NCI-H82 treated with DMSO at 0.1 percent for 48 hours (cell line): Measurements from ENCODE around the gene HSD17B3.
A peak's percentile ranks its signal among the peaks of the same experiment; 100 is the strongest.
"Not testable (repeated sequence)": the region's sequence is repeated elsewhere in the genome, so short reads cannot be mapped to it uniquely, and the experiment has no call there.

Experiments
- DNase-seq: peaks from one replicate; lab custom pipeline; 2025; ENCODE audit not compliant: unreplicated experiment; lab: John Stamatoyannopoulos, UW

Gene HSD17B3

DNA sequence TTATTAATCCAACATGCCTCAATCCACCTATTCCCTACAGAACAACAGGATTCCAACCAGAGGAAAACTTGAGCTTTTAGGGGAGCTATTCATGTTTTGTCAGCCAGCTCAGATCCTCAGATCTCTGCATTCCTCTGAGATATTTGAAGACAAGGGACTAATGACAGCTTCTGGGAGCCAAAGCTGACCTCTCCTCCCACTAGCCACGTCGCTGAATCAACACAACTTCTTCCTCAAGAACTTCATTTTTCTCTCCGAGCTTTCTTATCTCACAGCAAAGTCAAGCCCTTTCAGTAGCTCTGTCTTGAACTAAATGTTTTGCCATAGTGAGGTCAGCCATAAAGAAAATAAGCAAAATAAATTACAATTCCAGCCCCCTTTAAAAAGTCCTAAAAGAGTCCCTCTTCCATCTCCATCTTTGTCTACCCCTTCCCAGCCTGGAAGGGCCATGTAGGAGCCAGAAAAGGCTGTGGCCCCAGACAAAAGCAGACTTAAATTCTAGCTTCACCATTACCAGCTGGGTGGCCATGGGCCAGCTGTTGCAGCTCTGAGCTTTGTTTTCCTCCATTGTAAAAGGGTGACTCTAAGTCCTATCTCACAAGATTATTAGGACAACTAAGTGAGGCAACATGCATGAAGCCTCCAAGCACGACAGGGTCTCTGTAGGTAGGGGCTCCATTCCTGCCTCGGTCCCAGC, 65.0 kb downstream of the HSD17B3 start:
- no peak for DNase-seq

DNA sequence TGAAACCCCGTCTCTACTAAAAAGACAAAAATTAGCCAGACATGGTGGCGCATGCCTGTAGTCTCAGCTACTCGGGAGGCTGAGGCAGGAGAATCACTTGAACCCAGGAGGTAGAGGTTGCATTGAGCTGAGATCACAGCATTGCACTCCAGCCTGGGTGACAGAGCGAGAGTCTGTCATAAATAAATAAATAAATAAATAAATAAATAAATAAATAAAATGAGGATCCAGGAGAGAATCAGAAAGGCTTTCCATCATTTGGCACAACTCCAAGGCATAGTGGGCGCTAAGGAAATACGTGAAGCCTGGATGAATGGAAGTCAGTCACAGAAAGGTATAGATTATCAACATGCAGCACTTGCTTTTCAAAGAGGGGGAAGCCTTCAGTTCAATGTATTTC, 65.6 kb downstream of the HSD17B3 start:
- not testable (repeated sequence) for DNase-seq

DNA sequence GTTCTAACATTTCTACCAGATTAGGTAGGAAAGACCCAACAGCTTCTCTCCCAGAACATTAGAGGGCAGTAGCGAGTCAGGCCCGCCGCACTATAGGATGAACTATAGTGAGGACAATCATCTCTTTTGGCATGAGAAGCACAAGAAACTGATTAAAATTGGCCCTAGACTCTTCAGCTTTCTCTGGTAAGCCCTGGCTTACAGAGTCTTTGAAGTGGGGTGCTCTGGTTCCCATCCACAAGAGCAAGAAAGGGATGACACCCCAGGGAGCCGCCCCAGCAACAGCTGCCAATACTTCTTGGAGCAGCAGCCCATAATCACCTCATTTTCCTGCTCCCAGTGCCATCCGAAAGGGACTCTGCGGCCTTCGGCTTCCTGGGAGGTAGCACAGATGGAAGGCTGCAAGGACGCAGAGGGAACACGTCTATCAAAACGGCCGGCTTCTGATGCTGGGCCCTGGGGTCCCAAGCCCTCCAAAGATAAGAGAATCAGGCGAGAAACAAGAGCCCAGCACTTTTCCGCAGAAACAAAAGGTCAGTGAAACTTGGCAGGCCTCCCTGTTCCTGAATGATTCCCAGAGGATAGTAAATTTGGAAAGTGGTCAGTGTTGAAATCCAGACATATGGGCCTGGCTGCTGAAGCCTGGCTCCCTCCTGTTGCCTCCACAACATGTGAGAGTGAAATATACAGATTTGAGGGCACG, 69.3 kb downstream of the HSD17B3 start:
- DNase-seq: no peak

DNA sequence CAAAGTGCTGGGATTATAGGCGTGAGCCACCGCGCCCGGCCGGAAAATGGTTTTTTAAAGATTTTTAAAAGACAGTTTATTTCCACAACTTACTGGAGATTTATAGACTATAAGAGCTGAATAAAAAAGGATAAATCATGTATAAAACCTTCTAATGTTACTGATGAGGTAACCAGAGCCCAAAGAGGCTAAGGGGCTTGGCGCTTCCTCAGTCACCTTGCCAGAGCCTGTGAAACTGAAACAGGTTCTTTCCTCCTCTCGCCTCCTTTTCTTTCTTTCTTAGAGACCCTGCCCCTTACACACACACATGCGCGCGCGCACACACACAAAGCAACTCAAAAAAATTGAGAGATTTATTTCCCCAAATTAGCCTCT, 69.8 kb downstream of the HSD17B3 start:
- no peak for DNase-seq

DNA sequence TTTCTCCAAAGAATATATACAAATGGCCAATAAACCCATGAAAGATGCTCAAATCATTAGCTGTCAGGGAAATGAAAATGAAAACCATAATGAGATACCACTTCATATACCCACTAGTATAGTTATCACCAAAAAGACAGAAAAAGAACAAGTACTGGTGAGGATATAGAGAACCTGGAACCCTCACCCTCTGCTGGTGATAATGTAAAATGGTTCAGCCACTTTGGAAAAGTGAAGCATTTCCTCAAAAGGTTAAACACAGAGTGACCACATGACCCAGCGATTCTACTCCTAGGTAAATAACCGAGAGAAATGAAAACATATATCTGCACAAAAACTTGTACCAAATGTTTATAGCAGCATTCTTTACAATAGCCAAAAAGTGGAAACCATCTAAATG, 72.0 kb downstream of the HSD17B3 start:
- DNase-seq: no peak

DNA sequence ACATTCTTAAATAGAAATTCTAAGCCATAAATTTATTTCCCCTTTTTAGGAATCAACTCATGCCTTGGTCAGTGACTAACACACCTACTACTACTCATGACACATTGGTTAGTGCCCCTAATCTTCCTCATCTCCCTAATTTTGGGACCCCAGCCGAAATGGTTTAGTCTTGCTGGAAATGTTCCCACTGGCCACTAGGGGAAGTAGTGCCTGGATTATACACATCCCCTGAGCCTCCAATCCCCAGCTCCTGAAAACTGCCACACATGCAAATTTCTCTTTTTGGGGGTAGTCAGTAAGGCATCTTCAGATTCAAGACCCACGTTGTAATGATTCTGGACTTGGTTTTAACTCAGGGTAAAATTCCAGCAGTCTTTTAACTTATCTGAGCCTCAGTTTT, 79.8 kb downstream of the HSD17B3 start:
- no peak for DNase-seq

DNA sequence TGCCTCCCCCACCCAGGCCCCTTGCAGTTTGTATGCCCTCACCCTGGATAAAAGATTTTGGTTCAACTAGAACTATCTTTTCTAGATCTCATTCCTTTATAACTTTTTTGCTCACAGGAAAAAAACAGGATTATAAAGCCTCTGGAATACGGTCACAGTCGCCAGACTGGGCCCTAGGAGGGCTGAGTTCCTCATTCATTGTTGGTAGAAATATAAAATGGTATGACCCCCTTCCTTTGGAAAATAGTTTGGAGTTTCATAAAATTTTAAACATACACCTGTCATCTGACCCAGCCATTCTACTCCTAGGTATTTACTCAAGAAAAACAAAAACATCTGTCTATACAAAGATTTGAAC, 82.1 kb downstream of the HSD17B3 start:
- DNase-seq: no peak

DNA sequence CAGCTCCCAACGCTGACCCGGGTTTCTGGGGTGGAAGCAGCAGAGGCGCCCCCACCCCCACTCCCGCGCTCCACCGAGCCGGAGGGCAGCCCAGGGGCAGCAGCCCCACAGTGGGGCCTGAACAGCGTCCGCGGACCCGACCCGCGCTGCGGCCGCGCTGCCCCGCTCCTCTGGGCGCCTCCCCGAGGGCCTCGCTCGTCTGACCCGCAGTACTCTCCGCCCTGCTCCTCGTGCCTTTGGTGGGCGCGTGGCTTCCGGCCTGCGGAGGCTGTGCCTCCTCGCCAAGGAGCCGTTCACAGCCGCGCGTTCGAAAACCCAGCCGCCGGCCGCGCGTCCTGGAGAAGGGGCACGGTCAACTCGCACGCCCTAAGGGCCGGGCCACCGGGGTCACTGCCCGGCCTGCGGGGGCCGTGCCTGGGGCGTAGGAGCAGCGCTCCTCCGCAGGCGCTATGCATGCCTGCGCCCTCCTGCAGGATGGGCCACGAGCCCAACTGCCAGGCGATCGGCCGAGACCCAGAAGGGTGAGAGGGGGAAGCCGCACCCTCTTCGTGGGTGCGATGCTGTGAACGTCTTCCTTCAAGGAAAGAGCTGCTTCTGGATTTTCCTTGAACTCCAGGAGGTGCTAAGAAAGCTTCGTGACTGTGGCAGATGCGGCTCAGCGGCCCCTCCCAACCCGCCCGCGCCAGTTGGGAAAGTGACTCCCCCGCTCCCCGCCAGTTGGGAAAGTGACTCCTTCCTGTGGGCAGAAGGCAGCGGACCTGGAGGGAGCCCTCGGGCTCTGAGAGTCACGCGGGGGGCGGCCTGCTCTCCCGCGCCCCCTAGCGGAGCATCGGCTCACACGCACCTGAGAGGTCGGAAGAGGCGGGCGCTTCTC, 82.7 kb downstream of the HSD17B3 start:
- DNase-seq: no peak

DNA sequence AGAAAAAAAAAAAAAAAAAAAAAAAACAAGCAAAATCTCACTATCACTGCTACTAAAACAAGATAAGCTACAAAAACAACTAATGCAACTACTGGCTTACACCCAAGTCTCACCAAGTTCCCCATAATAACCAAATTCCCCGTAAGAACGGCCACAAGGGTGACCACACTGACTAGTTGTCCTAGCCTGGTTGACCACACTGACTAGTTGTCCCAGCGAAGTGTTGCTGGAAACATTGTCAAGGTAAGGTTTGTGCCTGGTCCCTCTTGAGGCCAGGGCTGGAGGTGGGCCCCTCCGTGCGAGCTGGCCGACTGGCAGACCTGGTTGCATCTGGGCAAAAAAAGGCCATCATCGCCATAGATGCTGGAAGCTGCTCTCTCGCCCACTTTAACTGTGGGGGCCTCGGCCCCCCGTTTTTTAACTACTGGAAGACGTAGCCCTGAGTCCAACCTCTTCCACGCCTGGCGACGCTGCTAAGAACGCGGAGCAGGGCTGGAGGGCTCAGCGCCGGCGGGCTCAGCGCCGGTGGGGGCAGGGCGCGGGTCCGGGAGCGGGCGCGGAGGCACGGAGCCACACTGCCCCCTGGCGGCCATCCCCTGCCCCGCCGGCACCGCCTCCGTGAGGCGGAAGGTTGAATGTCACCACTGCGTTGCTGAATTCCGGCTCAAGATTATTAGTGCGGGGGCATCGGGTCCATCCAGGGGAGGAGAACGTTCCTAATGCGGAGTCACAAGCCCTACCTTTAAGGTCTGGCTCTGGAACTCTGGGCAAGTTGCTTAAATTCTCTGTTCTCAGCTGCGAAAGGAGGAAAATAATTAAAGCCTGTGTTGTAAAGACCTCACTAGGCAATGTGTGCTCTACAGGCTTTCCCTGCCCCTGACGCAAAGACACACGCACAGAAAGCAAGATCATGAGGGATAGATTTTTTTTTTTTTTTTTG, 84.0 kb downstream of the HSD17B3 start:
- DNase-seq: peak; percentile 17

DNA sequence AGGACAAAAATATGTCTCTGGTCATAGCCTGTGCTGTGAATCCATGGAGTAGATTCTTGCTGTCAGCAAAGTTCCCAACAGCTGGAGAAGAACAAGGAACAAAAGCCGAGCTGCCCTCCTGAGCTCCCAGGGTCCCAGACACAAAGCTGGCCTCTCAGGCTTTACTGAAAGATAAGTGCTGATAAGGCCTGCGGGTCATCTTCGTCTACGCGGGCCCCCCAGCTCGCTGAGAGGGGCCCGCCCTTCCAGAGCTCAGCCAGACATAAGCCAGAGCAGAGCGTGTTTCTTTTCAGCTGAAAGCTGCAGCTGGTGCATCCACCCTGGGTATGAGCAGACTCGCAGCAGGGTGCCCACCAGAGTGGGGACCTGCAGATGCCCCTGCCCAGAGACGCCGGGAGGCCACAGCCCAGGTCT, 84.7 kb downstream of the HSD17B3 start:
- no peak for DNase-seq

DNA sequence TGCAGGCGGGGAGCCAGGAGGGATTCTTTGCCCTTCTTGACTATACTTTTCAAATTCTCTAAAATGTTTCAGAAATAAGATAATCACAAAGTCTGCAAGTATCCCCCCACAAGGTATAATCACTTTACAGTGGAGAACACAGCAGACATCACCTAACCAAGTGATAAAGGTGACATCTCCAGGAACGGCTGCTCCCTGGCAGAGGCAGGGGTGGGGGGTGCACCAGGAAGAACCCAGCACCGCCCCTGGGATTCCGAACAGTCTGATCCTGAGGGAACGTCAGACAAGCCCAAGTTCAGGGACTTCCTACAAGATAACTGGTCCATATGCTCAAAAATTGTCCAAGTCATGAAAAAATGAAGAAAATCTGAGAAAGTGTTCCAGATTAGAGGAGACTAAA, 85.4 kb downstream of the HSD17B3 start:
- no peak for DNase-seq

DNA sequence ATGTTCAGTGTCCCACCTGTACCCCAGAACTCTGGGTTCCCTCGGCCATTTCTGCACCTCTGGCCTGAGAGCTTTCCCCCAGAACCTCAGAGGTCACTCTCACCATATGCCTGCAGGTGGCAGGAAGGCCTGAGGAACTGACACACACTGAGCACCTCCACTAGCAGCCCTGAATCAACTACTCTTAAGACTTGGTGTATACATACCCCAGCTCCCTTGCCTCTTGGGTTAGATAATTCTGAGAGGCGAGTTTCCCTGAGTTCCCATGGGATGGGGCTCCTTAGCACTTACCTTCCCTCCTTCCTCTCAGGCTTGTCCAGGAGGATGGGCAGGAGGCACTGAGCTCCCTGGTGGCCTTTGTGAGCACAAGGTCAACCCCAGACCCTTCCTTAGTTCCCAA, 86.1 kb downstream of the HSD17B3 start:
- no peak for DNase-seq

DNA sequence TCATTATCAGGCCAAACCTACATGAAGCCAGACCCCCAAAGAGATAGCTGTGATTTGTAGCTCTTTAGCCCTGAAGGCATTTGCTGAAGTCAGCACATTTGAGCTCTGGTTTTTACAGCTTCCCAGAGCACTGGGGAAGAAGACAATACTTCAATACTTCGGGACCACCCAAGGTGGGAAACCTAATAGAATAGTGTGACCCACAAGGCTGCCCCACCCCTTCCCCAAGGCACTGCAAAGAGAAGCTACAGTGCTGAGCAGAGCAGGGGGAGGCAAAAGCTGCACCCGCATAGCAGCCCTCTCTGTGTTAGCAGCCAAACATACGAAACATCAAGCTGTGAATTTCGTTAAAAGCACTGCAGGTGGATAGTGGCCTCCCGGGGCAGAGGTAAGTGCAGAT, 87.3 kb downstream of the HSD17B3 start:
- DNase-seq: no peak

DNA sequence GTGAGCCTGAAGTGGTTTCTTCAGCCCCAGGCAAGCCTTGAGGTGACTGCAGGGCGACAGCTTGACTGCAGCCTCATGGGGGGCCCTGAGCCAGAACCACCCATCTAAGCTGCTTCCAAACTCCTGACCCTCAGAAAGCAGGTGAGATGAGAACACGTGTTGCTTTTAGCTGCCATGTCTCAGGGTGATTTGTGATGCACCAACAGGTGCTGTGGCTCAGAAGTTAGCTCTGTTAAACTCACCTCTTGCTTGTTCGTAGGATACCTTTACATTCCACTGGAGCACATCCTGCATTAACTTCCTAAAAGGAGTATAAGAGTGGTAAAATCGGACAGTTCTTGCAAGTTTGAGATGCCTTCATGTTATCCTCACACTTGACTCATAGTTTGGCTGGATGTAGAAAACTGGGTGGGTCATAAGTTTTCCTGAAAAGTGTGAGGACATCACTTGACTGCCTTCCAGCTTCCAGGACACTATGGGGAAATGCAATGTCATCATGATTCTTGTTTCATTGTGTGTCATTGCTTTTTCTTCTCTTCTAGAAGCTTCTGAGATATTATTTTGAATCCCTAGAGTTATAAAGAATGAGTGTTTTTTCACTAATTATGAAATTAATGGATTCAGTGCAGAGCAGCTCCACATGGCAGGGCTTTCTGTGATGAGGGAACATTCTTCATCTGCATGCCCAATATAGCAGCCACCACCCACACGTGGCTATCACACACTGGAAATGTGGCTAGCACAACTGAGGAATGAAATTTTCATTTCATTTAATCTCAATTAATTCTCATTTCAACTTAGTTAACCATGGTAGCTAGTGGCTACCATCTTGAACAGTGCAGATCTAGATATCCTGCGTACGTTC, 92.3 kb downstream of the HSD17B3 start:
- no peak for DNase-seq

DNA sequence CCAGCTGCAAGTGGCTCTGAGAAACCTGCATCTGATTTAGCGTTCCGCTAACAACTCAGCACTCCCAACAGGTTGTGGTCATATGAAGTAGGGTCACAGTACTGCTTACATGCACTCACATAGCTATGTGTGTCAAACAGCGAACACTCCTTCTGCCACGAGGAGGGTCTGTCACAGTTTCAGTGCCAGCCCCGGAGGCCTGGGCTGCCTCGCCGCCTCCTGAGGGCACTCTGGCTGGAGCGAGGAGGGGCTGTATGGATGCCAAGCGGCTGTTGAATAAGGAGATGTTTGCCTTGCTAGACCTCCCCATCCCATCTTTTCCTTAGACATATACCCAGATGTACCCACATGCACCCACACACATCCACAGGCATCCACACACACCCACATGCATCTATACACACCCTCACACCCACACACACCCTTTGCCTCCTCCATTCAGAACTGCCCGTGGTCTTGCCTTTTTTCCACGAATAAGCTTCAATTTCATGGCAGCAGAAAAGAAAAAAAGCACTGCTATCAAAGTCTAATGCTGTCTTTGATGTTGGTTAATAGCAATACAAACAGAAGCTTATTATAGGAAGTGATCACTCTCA, 95.7 kb downstream of the HSD17B3 start:
- DNase-seq: no peak

DNA sequence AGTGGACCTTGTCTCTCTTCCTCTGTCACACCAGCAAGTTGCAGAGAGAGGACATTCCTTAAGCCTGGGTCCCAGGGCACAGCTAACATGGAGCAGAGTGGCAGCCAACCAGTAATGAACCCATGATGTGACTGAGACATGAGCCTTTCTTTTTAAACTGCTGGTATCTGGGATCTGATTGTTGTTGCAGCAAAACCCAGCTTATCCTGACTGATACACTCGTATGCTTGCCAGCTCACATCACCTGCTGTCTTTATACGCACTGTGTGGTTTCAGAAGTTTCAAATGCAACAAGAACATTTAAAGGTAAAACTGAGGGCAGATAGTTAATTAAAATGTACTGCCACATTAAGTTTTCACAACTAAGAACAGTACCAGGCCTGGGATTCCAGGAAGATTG, 97.1 kb downstream of the HSD17B3 start:
- DNase-seq: no peak

DNA sequence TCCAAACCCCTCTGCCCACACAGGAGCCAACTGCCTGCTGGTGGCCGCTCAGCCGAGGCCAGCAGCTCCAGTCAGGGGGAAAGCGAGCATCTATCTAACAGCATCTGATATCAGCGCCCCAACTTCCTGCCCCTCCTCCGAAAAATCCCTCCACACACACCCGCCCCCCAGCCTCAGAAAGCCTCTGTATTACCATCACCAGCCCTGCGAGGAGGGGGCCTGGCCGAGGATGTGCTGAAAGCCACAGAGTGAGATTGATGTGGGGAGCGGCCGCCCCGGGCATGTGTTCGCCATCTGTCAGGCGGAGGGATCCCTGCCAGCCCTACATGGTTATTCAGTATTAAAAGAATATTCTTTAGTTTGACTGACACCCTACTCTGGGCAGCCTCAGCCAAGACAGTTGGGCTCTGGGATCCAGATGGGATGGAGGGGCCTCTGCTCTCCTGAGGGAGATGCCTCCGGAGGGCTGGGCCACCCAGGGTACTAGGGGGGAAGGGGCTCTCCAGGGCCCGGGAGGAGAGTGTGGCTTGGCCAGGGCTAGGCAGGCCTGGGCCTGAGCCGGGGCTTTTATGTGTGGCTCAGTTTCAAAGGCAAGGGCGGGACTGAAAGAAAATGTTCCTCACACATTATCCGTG, 98.0 kb downstream of the HSD17B3 start:
- peak; percentile 4 for DNase-seq

DNA sequence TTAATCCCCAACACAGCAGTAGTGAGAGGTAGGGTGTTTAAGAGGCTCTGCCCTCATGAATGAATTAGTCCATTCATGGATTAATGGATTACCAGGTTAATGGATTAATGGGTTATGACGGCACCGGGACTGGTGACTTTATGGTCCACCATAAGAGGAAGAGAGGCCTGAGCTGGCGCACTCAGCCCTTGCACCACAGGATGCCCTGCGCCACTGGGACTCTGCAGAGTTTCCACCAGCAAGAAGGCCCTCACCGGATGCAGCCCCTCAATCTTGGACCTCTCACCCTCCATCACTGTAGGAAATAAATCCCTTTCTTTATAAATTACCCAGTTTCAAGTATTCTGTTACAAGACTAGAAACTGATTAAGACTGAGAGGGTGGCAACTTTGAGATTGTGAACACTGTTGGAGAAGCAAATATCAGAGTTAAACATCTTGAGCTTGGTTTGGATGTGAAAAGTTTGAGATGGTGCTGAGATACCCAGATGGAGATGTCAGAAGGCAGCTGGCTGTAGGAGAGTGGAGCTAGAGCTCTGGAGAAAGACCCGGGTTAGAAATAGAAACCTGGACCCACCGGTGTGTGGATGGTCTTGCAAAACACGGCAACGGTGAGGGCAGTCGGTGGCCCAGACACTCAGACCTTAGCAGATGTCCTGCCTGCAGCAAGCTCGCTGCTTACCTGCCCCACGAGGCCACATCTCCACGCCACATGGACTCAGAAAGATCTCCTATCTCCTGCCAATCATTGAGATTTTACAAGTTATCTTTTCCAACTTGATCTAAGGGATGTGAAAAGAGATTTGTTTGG, 98.8 kb downstream of the HSD17B3 start:
- no peak for DNase-seq
